GM23338 (cell line): Measurements from ENCODE around the gene NLRC3. TPM values are rescaled to one million over a fixed set of nuclear protein-coding genes. Genes with fewer than 3 reads are reported as not detected.

Experiments used
- ATAC-seq: fragments of 200-7000 bp; cut with Tn5 transposase; 3 replicates; pipeline ENCODE4 v1.9.1; 2020
- DNase-seq: peaks from one replicate; pipeline ENCODE4 v3.0.0-alpha.2; 2015; ENCODE audit warnings: low spot score
- H2AFZ ChIP-seq: fragments of 200-600 bp; sonication (generic); 2 replicates; pipeline ENCODE4 v1.8.0; 2016; ENCODE audit warnings: antibody characterized with exemption, mild to moderate bottlenecking, moderate library complexity
- H3F3A ChIP-seq: fragments of 200-600 bp; sonication (generic); replicated peaks from 2 replicates; pipeline ENCODE4 v1.8.0; 2017; ENCODE audit warnings: antibody characterized with exemption, mixed run types, low read depth
- H3K27ac ChIP-seq: fragments of 200-600 bp; sonication (generic); 2 replicates; pipeline ENCODE4 v1.6.1; 2016; ENCODE audit warnings: low read depth
- H3K27me3 ChIP-seq: fragments of 200-600 bp; sonication (generic); 2 replicates; pipeline ENCODE4 v1.8.0; 2016; ENCODE audit warnings: mild to moderate bottlenecking, mixed run types, moderate library complexity; ENCODE audit not compliant: insufficient read depth
- H3K36me3 ChIP-seq: fragments of 200-600 bp; sonication (generic); 2 replicates; pipeline ENCODE4 v1.8.0; 2016; ENCODE audit warnings: mild to moderate bottlenecking; ENCODE audit not compliant: insufficient read depth
- H3K4me1 ChIP-seq: fragments of 200-600 bp; sonication (generic); 2 replicates; pipeline ENCODE4 v1.8.0; 2016; ENCODE audit warnings: mild to moderate bottlenecking, moderate library complexity; ENCODE audit not compliant: insufficient read depth
- H3K4me2 ChIP-seq: fragments of 200-600 bp; sonication (generic); 2 replicates; pipeline ENCODE4 v1.7.1; 2017; ENCODE audit warnings: mixed run types
- H3K4me3 ChIP-seq: fragments of 200-600 bp; sonication (generic); 2 replicates; pipeline ENCODE4 v1.6.1; 2016; ENCODE audit warnings: mixed run types
- H3K79me2 ChIP-seq: fragments of 200-600 bp; sonication (generic); replicated peaks from 2 replicates; pipeline ENCODE4 v1.8.0; 2017; ENCODE audit warnings: mild to moderate bottlenecking; ENCODE audit not compliant: insufficient read depth
- H3K9me2 ChIP-seq: fragments of 200-600 bp; sonication (generic); 2 replicates; pipeline ENCODE4 v1.8.0; 2017; ENCODE audit not compliant: insufficient read depth
- H4K20me1 ChIP-seq: fragments of 200-600 bp; sonication (generic); replicated peaks from 2 replicates; pipeline ENCODE4 v1.8.0; 2017; ENCODE audit warnings: mild to moderate bottlenecking; ENCODE audit not compliant: insufficient read depth
- H3K27ac Mint-ChIP-seq: 2 replicates; pipeline ENCODE4 v1.8.0; 2020; ENCODE audit warnings: inconsistent platforms, mild to moderate bottlenecking, moderate library complexity, mixed read lengths
- H3K27me3 Mint-ChIP-seq: 3 replicates; pipeline ENCODE4 v1.8.0; 2022; ENCODE audit warnings: low read depth, mild to moderate bottlenecking, moderate library complexity, mixed read lengths, inconsistent platforms; ENCODE audit not compliant: insufficient read depth, poor library complexity
- H3K36me3 Mint-ChIP-seq: 3 replicates; pipeline ENCODE4 v1.8.0; 2021; ENCODE audit warnings: low read depth, mild to moderate bottlenecking, inconsistent platforms, moderate library complexity, mixed read lengths
- H3K4me1 Mint-ChIP-seq: 3 replicates; pipeline ENCODE4 v1.8.0; 2020; ENCODE audit warnings: mild to moderate bottlenecking, inconsistent platforms, mixed read lengths
- H3K4me3 Mint-ChIP-seq: 3 replicates; pipeline ENCODE4 v1.8.0; 2021; ENCODE audit warnings: moderate library complexity, mild to moderate bottlenecking, inconsistent platforms, mixed read lengths
- H3K9me3 Mint-ChIP-seq: 3 replicates; pipeline ENCODE4 v1.8.0; 2020; ENCODE audit warnings: moderate library complexity, mild to moderate bottlenecking, inconsistent platforms, mixed read lengths
- CREB1 ChIP-seq: fragments of 250-450 bp; sonication (Bioruptor Pico); IDR thresholded peaks from 2 replicates; pipeline ENCODE4 v1.5.0; 2020; ENCODE audit warnings: low read depth, mild to moderate bottlenecking, moderate library complexity
- CTCF ChIP-seq, 2 experiments: fragments of 200-600 bp in 1 of 2; sonication (generic) in 1 of 2; conservative IDR thresholded peaks; 2 replicates each; pipeline versions ENCODE4 v1.5.1 to v1.6.1; 2016 to 2017; ENCODE audit warnings: antibody characterized with exemption in 2 of 2, low read depth in 2 of 2, mild to moderate bottlenecking in 2 of 2, moderate library complexity in 1 of 2
- ETS1 ChIP-seq: IDR thresholded peaks from 2 replicates; pipeline ENCODE4 v1.6.1; 2016; ENCODE audit warnings: antibody characterized with exemption
- EZH2 ChIP-seq: fragments of 200-600 bp; sonication (generic); IDR thresholded peaks from one replicate; pipeline ENCODE4 v1.8.0; 2017; ENCODE audit warnings: antibody characterized with exemption, mild to moderate bottlenecking, low read depth; ENCODE audit not compliant: unreplicated experiment
- EZH2phosphoT487 ChIP-seq: fragments of 200-600 bp; sonication (generic); IDR thresholded peaks from one replicate; pipeline ENCODE4 v1.8.1; 2018; ENCODE audit warnings: antibody characterized with exemption; ENCODE audit not compliant: unreplicated experiment
- JUNB ChIP-seq: IDR thresholded peaks from one replicate; pipeline ENCODE4 v1.6.1; 2016; ENCODE audit warnings: antibody characterized with exemption; ENCODE audit not compliant: unreplicated experiment
- NANOG ChIP-seq: IDR thresholded peaks from 2 replicates; pipeline ENCODE4 v1.6.1; 2016; ENCODE audit warnings: antibody characterized with exemption, borderline replicate concordance
- POLR2AphosphoS5 ChIP-seq: IDR thresholded peaks from 2 replicates; pipeline ENCODE4 v1.6.1; 2016; ENCODE audit warnings: antibody characterized with exemption, low read depth
- REST ChIP-seq: IDR thresholded peaks from one replicate; pipeline ENCODE4 v1.6.1; 2018; ENCODE audit warnings: antibody characterized with exemption; ENCODE audit not compliant: unreplicated experiment
- STAT1 ChIP-seq: IDR thresholded peaks from one replicate; pipeline ENCODE4 v1.6.1; 2016; ENCODE audit warnings: antibody characterized with exemption; ENCODE audit not compliant: unreplicated experiment
- ZNF114 ChIP-seq: fragments of 250-450 bp; sonication (Bioruptor Pico); IDR thresholded peaks from 2 replicates; pipeline ENCODE4 v1.5.0; 2020; ENCODE audit warnings: mild to moderate bottlenecking, moderate library complexity
- ZNF331 ChIP-seq: fragments of 250-450 bp; sonication (Bioruptor Pico); IDR thresholded peaks from 2 replicates; pipeline ENCODE4 v1.5.0; 2020; ENCODE audit warnings: low read depth, mild to moderate bottlenecking, moderate library complexity
- ZNF462 ChIP-seq: fragments of 250-450 bp; sonication (Bioruptor Pico); IDR thresholded peaks from 2 replicates; pipeline ENCODE4 v1.5.0; 2020; ENCODE audit warnings: mild to moderate bottlenecking, moderate library complexity
- polyA plus RNA-seq: library from polyadenylated mRNA; unstranded; fragments of >200 nt; fragmentation: Nextera tagmentation; extraction: Ambion mirVana; gene quantifications from 2 replicates; pipeline ENCODE4 v1.2.1, GENCODE V29; 2016
- total RNA-seq: library from RNA; depleted of rRNA; stranded (reverse); fragments of >200 nt; shearing (Covaris generic); gene quantifications from 2 replicates; pipeline ENCODE4 v1.2.3, GENCODE V29; 2014

NLRC3 gene
- total and polyA plus RNA-seq, 2 experiments from 2014 or later, result 0.11 to 0.49 TPM

GRCh38 chr16:3607161-3607560 is 30.0 kb upstream of the NLRC3 start:
- Histone ChIP-seq H3K9me2 (no peaks in the 10 kb centered on the region), H3K79me2 (peaks cover 2% of the 10 kb centered on the region; the same call in 1 of the 2 replicates), H3K36me3 (peaks cover 8% of the 10 kb centered on the region), H4K20me1 (peaks cover 9% of the 10 kb centered on the region; the same call in 1 of the 2 replicates), H3F3A (peaks cover 16% of the 10 kb centered on the region; the same call in 1 of the 2 replicates), H3K4me1 (peaks cover 6% of the 10 kb centered on the region), H3K27me3 (no peaks in the 10 kb centered on the region), H3K4me3 (no peak overlapping the region), H2AFZ (no peak overlapping the region), H3K27ac (no peak overlapping the region), H3K4me2 (no peak overlapping the region)
- peaks cover 10% of the 10 kb centered on the region for H3K4me1 Mint-ChIP-seq
- H3K36me3 Mint-ChIP-seq, result peaks cover 34% of the 10 kb centered on the region
- peaks cover 6% of the 10 kb centered on the region for H3K27me3 Mint-ChIP-seq
- no peak overlapping the region for H3K4me3 Mint-ChIP-seq
- no peak for ATAC-seq
- TF ChIP-seq ETS1 (no peak), CTCF (conservative IDR thresholded peaks at IDR 0.05; ENCODE audit: low read depth in 2 of 2) (no peak), CREB1 (CRISPR knock-in tag) (no peak), JUNB (no peak), NANOG (no peak), ZNF462 (no peak), EZH2phosphoT487 (no peak), POLR2AphosphoS5 (no peak), ZNF114 (CRISPR knock-in tag) (no peak), ZNF331 (CRISPR knock-in tag) (no peak), EZH2 (no peak), STAT1 (no peak), REST (no peak)
- no peak for DNase-seq
- no peaks in the 10 kb centered on the region for H3K9me3 Mint-ChIP-seq
- no peak overlapping the region for H3K27ac Mint-ChIP-seq
